Retinal pigment epithelial cell (primary cell): Measurements from ENCODE around the gene ECE1.

Source experiments
- DNase-seq: peaks from one replicate; pipeline ENCODE4 v3.0.0-alpha.2; 2010; ENCODE audit warnings: low read depth
- H3K4me3 ChIP-seq: 2 replicates; pipeline ENCODE4 v1.5.1; 2011; ENCODE audit warnings: mild to moderate bottlenecking, low read length, control low read depth, moderate library complexity
- CTCF ChIP-seq: conservative IDR thresholded peaks from 2 replicates; pipeline ENCODE4 v1.5.1; 2011; ENCODE audit warnings: low read depth, low read length, control low read depth, inconsistent platforms

The ECE1 gene

GRCh38 chr1:21313203-21313885, 23.1 kb upstream of the ECE1 start:
- no peak for TF ChIP-seq CTCF

GRCh38 chr1:21312407-21312992, 22.2 kb upstream of the ECE1 start:
- DNase-seq, result no peak
- no peak for TF ChIP-seq CTCF
- no peak overlapping the region for H3K4me3 ChIP-seq

More at GRCh38 chr1:21313203-21313885, 23.1 kb upstream of the ECE1 start:
- DNase-seq, result no peak
- H3K4me3 ChIP-seq, result no peak overlapping the region

GRCh38 chr1:21311016-21311415, 20.8 kb upstream of the ECE1 start:
- no peak for DNase-seq
- no peak overlapping the region for H3K4me3 ChIP-seq
- no peak for TF ChIP-seq CTCF

GRCh38 chr1:21308847-21309652, 18.8 kb upstream of the ECE1 start:
- DNase-seq, result no peak
- H3K4me3 ChIP-seq, result no peak overlapping the region
- no peak for TF ChIP-seq CTCF

GRCh38 chr1:21308330-21308729, 18.1 kb upstream of the ECE1 start:
- no peak for TF ChIP-seq CTCF

GRCh38 chr1:21307663-21308305, 17.5 kb upstream of the ECE1 start:
- no peak for TF ChIP-seq CTCF
- no peak for DNase-seq
- H3K4me3 ChIP-seq, result no peak overlapping the region

More at GRCh38 chr1:21308330-21308729, 18.1 kb upstream of the ECE1 start:
- DNase-seq, result no peak
- no peak overlapping the region for H3K4me3 ChIP-seq
